Measurements from ENCODE around the gene INPPL1. TPM values are rescaled to one million over a fixed set of nuclear protein-coding genes. Genes with fewer than 3 reads are reported as not detected.

The INPPL1 gene
- 51.9 and 67.9 TPM in 2 replicates for total RNA-seq

GRCh38 chr11:72224564-72225410 is at the start of gene INPPL1:
Gene INPPL1, plus strand, starts transcription at chr11:72224767. Its CDS starts 218 bp downstream, at chr11:72224985.

GRCh38 chr11:72191961-72192381 is 32.6 kb upstream of the INPPL1 start, which contains the start of gene FOLR1:
Gene FOLR1, plus strand, starts transcription at chr11:72192140. Its CDS starts 34 bp downstream, at chr11:72192174.

GRCh38 chr11:72216638-72217037 is 7.9 kb upstream of the INPPL1 start, which contains the start of gene FOLR2:
Gene FOLR2, plus strand, starts transcription at chr11:72216794. Its CDS starts 1,791 bp downstream, at chr11:72218585.

GRCh38 chr11:72244060-72244360 is 19.4 kb downstream of the INPPL1 start, which contains the start of gene PHOX2A:
Gene PHOX2A, minus strand, starts transcription at chr11:72244176. Its CDS starts 172 bp downstream, at chr11:72244004.

Other genes with a start within 250 kb of the INPPL1 start
- 0.45 and 1.0 TPM in 2 replicates for gene IL18BP, start 225.9 kb upstream of the INPPL1 start, total RNA-seq
- 119 and 128 TPM in 2 replicates for gene NUMA1, start 144.2 kb upstream of the INPPL1 start, total RNA-seq
- 4.6 and 10.9 TPM in 2 replicates for gene LRRC51, start 143.9 kb upstream of the INPPL1 start, total RNA-seq
- gene LAMTOR1, start 121.5 kb upstream of the INPPL1 start, total RNA-seq = 145 and 149 TPM in 2 replicates
- gene TOMT, start 118.8 kb upstream of the INPPL1 start, total RNA-seq = 0.15 TPM in 1 of 2 replicates, not detected in the other
- 64.4 and 69.4 TPM in 2 replicates for gene ANAPC15, start 112.1 kb upstream of the INPPL1 start, total RNA-seq
- gene FOLR3, start 89.0 kb upstream of the INPPL1 start, total RNA-seq = not detected in 2 replicates
- gene FOLR1, start 32.6 kb upstream of the INPPL1 start, total RNA-seq = not detected in 2 replicates
- gene FOLR2, start 8.0 kb upstream of the INPPL1 start, total RNA-seq = not detected in 2 replicates
- gene PHOX2A, start 19.4 kb downstream of the INPPL1 start, total RNA-seq = not detected in 2 replicates
- 27.4 and 32.6 TPM in 2 replicates for gene CLPB, start 209.8 kb downstream of the INPPL1 start, total RNA-seq

Measured in bronchus fibroblast of lung (primary cell).